ENCODE measurements around the gene CRCP.

DNA sequence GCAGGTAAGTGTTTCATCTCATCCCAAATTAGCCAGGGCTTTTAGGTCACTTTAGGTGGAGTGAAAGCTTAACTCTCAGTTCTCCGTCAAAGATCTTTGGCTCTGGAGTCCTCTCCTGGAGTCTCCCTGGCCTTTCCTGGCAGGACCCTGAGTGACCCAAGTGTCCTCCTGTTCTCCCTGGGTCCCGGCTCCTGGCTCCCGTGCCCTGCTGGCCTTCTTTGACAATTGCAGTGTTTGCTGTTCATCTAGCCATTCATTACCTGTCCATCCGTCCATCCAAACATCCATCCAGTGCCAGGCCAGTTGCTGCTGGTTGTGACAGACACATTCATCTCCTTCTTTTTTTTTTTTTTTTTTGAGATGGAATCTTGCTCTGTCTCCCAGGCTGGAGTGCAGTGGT lies 84.3 kb downstream of the CRCP start:
- TF ChIP-seq POLR2AphosphoS5 (IDR thresholded peaks at IDR 0.05) (no peak), POLR2A (IDR thresholded peaks at IDR 0.05) (no peak), EP300 (IDR thresholded peaks at IDR 0.05) (no peak)
- TF ChIP-seq, protein P1, sequence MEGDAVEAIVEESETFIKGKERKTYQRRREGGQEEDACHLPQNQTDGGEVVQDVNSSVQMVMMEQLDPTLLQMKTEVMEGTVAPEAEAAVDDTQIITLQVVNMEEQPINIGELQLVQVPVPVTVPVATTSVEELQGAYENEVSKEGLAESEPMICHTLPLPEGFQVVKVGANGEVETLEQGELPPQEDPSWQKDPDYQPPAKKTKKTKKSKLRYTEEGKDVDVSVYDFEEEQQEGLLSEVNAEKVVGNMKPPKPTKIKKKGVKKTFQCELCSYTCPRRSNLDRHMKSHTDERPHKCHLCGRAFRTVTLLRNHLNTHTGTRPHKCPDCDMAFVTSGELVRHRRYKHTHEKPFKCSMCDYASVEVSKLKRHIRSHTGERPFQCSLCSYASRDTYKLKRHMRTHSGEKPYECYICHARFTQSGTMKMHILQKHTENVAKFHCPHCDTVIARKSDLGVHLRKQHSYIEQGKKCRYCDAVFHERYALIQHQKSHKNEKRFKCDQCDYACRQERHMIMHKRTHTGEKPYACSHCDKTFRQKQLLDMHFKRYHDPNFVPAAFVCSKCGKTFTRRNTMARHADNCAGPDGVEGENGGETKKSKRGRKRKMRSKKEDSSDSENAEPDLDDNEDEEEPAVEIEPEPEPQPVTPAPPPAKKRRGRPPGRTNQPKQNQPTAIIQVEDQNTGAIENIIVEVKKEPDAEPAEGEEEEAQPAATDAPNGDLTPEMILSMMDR (IDR thresholded peaks at IDR 0.05) = no peak

Measured in upper lobe of left lung (tissue), 4 donors.